Dedifferentiated amniotic fluid mesenchymal stem cell (primary cell): ENCODE measurements around the gene PPP3R1.

Experiments
- DNase-seq: peaks from one replicate; pipeline ENCODE4 v3.0.0-alpha.2; 2016; ENCODE audit errors: extremely low spot score

Gene PPP3R1

GRCh38 chr2:68252400-68253218 lies at the start of gene PPP3R1:
Gene PPP3R1 (minus strand): TSS chr2:68252532. CDS start chr2:68252127, 405 bp downstream.
- peak; percentile 92 for DNase-seq

- no peak for DNase-seq
Measured at GRCh38 chr2:68295516-68295915, 43.2 kb upstream of the PPP3R1 start.

- no peak for DNase-seq
Measured at GRCh38 chr2:68294913-68295312, 42.6 kb upstream of the PPP3R1 start.

- no peak for DNase-seq
Measured at GRCh38 chr2:68294187-68294586, 41.9 kb upstream of the PPP3R1 start.

- no peak for DNase-seq
Measured at GRCh38 chr2:68293755-68294154, 41.4 kb upstream of the PPP3R1 start.

GRCh38 chr2:68293024-68293423 lies 40.7 kb upstream of the PPP3R1 start:
- no peak for DNase-seq

- DNase-seq, result no peak
Measured at GRCh38 chr2:68292108-68292710, 39.9 kb upstream of the PPP3R1 start.

- no peak for DNase-seq
Measured at GRCh38 chr2:68291314-68291713, 39.0 kb upstream of the PPP3R1 start.

- DNase-seq, result no peak
Measured at GRCh38 chr2:68290901-68291300, 38.6 kb upstream of the PPP3R1 start.

GRCh38 chr2:68287580-68288441 lies 35.5 kb upstream of the PPP3R1 start:
- no peak for DNase-seq

GRCh38 chr2:68284896-68285295 lies 32.6 kb upstream of the PPP3R1 start:
- DNase-seq, result peak; percentile 66

- DNase-seq, result no peak
Measured at GRCh38 chr2:68283419-68283812, 31.1 kb upstream of the PPP3R1 start.

GRCh38 chr2:68282811-68283418 lies 30.6 kb upstream of the PPP3R1 start:
- peak; percentile 32 for DNase-seq

GRCh38 chr2:68280796-68281195 lies 28.5 kb upstream of the PPP3R1 start:
- no peak for DNase-seq

- no peak for DNase-seq
Measured at GRCh38 chr2:68280348-68280747, 28.0 kb upstream of the PPP3R1 start.

- DNase-seq, result no peak
Measured at GRCh38 chr2:68279691-68280090, 27.4 kb upstream of the PPP3R1 start.

- no peak for DNase-seq
Measured at GRCh38 chr2:68278169-68278568, 25.8 kb upstream of the PPP3R1 start.

GRCh38 chr2:68274022-68274421 lies 21.7 kb upstream of the PPP3R1 start:
- no peak for DNase-seq

- no peak for DNase-seq
Measured at GRCh38 chr2:68272246-68272994, 20.1 kb upstream of the PPP3R1 start.

GRCh38 chr2:68266655-68267054 lies 14.3 kb upstream of the PPP3R1 start:
- DNase-seq, result no peak

- no peak for DNase-seq
Measured at GRCh38 chr2:68263632-68264031, 11.3 kb upstream of the PPP3R1 start.
